Right atrium auricular region (tissue), 2 donors: ENCODE results near the gene CLIC5. TPM values are rescaled to one million over a fixed set of nuclear protein-coding genes. Genes with fewer than 3 reads are reported as not detected.

Experiments
- DNase-seq: peaks from one replicate; pipeline ENCODE4 v3.0.0-alpha.2; 2019; ENCODE audit warnings: low spot score
- H3K27ac ChIP-seq, 2 donors: fragments of 200-600 bp; sonication (generic); 1 replicate in 1 of 2; 2 replicates in 1 of 2; pipeline ENCODE4 v1.5.1; 2016 to 2019
- H3K27me3 ChIP-seq, 2 donors: fragments of 200-600 bp; sonication (generic); one replicate each; pipeline versions ENCODE4 v1.5.1 to v1.6.0; 2017 to 2019
- H3K36me3 ChIP-seq: fragments of 200-600 bp; sonication (generic); one replicate; pipeline ENCODE4 v1.5.1; 2016
- H3K4me1 ChIP-seq, 2 donors: fragments of 200-600 bp; sonication (generic); one replicate each; pipeline versions ENCODE4 v1.5.1 to v1.6.0; 2017 to 2019
- H3K4me3 ChIP-seq, 2 donors: fragments of 200-600 bp; sonication (generic); 1 replicate in 1 of 2; 2 replicates in 1 of 2; pipeline ENCODE4 v1.5.1; 2017 to 2019; ENCODE audit warnings: mild to moderate bottlenecking in 1 of 2, moderate library complexity in 1 of 2
- H3K9me3 ChIP-seq, 2 donors: fragments of 200-600 bp; sonication (generic); one replicate each; pipeline ENCODE4 v1.5.1; 2019
- CTCF ChIP-seq, 2 donors: fragments of 200-600 bp; sonication (generic); IDR thresholded peaks; one replicate each; pipeline ENCODE4 v1.5.1; 2019; ENCODE audit warnings: antibody characterized with exemption in 2 of 2
- total RNA-seq, 2 donors: library from RNA; depleted of rRNA; stranded (reverse); fragments of >200 nt; gene quantifications; one replicate each; pipeline ENCODE4 v1.1.0, GENCODE V29; 2016

CLIC5 gene
- total RNA-seq, 2 donors from 2014 or later: 99.8 to 114 TPM

DNA sequence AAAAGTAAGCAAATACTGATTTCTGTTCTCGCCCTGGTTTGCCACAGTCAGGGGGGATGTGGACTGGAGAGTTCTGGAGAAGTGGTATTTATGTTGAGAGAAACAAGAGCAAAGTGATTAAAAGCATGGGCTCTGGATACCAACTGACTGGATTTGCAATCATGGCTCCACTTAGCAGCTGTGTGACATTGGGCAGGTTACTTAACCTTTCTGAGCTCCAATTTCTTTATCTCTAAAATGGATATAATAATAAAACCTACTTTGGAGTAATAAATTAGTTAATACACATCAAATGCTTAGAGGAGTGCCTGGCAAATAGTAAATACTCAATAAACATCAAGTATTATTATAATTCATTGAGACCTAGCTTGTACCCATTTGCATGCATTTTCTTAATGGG lies 111.7 kb downstream of the CLIC5 start:
- H3K27ac ChIP-seq: no peak overlapping the region

GRCh38 chr6:45902984-45903383 lies 112.7 kb downstream of the CLIC5 start:
- Histone ChIP-seq H3K27me3 (no peaks in the 10 kb centered on the region), H3K9me3 (no peaks in the 10 kb centered on the region), H3K27ac (no peak overlapping the region), H3K4me3 (no peak overlapping the region), H3K36me3 (peaks cover 9% of the 10 kb centered on the region), H3K4me1 (peaks cover 0 to 25% of the 10 kb centered on the region in 2 donors)
- no peak for DNase-seq
- TF ChIP-seq CTCF (IDR thresholded peaks at IDR 0.05): no peak

More for the DNA sequence above, 111.7 kb downstream of the CLIC5 start:
- TF ChIP-seq CTCF (IDR thresholded peaks at IDR 0.05): no peak
- no peak for DNase-seq
- Histone ChIP-seq H3K4me3 (no peak overlapping the region), H3K36me3 (peaks cover 9% of the 10 kb centered on the region), H3K27me3 (no peaks in the 10 kb centered on the region), H3K9me3 (no peaks in the 10 kb centered on the region), H3K4me1 (peaks cover 0 to 25% of the 10 kb centered on the region in 2 donors)

DNA sequence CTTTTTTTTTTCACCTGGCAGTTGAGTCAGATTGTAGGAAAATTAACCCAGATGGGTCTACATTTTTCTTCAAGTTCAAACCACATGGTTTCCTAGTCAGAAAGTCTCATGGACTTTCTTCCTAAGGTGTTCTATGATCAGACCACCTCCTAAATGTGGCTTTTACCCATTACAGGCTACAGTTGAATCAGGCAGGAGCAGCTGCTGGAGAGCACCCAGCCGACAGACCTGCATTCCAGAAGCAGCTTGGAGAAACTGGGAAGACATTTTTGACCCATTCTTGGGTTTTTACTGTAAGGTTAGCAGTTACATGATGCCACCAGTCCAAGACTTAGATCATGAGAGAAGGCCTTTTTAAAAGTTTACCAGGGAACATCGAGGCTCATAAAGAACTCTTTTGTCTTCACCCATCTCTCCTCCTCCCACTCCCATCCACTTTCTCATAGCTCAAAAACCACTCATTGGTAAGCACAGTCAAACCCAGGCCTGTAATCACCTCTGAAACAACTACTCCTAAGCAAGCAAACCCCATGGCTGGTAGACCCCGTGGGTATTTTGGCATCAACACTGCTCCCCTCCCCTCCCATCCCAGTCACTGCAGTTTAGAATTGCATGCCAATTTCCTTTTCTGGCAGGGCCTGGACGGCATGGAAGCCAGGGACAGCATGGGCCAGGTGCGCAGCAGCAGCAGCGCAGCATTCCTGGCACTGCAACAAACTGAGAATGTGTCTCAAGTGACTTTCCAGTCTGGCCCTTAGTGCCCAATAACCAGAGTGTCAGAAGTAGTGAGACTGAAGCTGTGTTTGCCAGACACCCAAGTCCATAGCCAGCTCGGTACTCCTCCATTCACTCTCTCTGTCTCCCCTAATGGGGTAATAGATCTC lies 113.7 kb downstream of the CLIC5 start:
- peaks cover 9% of the 10 kb centered on the region for H3K36me3 ChIP-seq
- no peak overlapping the region for H3K27ac ChIP-seq
- H3K9me3 ChIP-seq: no peaks in the 10 kb centered on the region
- no peak for TF ChIP-seq CTCF (IDR thresholded peaks at IDR 0.05)
- H3K4me3 ChIP-seq: no peak overlapping the region
- DNase-seq: no peak
- no peaks in the 10 kb centered on the region for H3K27me3 ChIP-seq
- H3K4me1 ChIP-seq: peaks cover 0 to 25% of the 10 kb centered on the region in 2 donors

DNA sequence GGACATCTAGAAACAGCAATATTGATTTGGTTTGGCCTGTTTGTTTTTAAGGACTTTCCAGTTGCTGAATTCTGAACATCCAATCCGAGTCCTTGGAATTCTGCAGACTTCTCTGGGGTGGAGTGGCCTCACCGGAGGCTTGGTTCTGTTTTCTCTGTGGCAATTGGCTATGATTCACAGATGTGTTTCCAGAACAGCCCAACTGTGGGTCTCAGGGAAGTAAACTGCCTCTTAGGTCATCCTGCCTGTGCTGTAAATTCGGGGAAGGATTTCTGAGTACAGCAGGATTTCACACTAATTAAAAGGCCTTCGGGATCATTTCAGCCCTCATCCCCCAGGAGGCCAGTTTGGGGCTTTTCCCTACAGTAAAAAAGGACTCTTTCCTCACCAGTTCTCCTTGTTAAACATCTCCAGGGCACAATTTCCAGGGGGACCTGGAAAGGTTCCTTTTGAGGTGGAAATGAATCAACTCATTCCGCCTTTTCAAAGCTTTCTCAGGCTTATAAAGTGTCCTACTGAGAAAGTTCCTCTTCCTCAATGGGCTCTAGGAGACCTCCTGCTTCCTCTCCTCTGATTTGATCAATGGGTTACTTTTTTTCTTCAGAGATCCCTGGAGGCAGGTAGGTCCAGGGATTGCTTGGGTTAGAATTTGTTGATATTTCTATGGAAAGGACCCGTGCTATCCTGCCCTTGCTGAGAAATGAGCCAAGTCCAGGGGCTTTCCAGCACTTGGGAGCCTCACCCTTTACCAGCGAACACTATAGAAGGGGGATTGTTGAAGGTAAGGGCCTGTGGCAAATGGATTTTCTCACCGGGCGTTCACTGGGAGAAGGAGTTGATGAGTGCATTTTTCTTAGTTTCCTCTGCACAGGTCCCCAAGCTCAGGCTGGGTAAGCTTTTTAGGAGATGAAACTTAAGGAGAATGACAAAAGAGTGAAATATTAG lies 114.6 kb downstream of the CLIC5 start:
- no peak for DNase-seq
- peaks cover 0 to 25% of the 10 kb centered on the region in 2 donors for H3K4me1 ChIP-seq
- TF ChIP-seq CTCF (IDR thresholded peaks at IDR 0.05): no peak

DNA sequence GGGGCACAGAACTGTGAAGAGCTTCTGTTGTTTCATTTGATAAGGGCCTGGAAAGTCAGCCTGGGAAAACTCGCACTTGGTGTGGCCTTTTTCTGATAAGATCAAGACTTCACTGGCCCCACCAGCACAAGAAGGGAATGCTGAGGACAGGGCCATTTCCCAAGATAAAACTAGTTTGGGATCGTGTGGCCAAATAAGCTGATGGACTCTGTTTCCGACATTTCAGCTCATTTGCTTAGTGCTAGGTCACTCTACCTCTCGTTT lies 116.0 kb downstream of the CLIC5 start:
- H3K27me3 ChIP-seq: no peaks in the 10 kb centered on the region
- no peak for TF ChIP-seq CTCF (IDR thresholded peaks at IDR 0.05)
- peaks cover 0 to 25% of the 10 kb centered on the region in 2 donors for H3K4me1 ChIP-seq
- H3K36me3 ChIP-seq: peaks cover 9% of the 10 kb centered on the region
- DNase-seq: no peak
- H3K4me3 ChIP-seq: no peak overlapping the region
- H3K27ac ChIP-seq: peak overlapping the region; percentile 53 to 61
- H3K9me3 ChIP-seq: no peaks in the 10 kb centered on the region

More for the DNA sequence above, 114.6 kb downstream of the CLIC5 start:
- Histone ChIP-seq H3K4me3 (no peak overlapping the region), H3K9me3 (no peaks in the 10 kb centered on the region), H3K27me3 (no peaks in the 10 kb centered on the region), H3K36me3 (peaks cover 9% of the 10 kb centered on the region), H3K27ac (peak overlapping the region; percentile 5 to 32)
